Esophagus squamous epithelium (tissue), 5 donors: ENCODE measurements around the gene PHLDA2. TPM values are rescaled to one million over a fixed set of nuclear protein-coding genes. Genes with fewer than 3 reads are reported as not detected.

ENCODE experiments used
- DNase-seq: peaks from one replicate; lab custom pipeline; 2025; lab: John Stamatoyannopoulos, UW
- H3K27ac ChIP-seq, 4 donors: fragments of 200-600 bp; sonication (generic); one replicate each; pipeline ENCODE4 v1.5.1; 2016 to 2019; ENCODE audit warnings: mild to moderate bottlenecking in 1 of 4
- H3K27me3 ChIP-seq, 4 donors: fragments of 200-600 bp; sonication (generic); 1 replicate in 3 of 4; 2 replicates in 1 of 4; pipeline versions ENCODE4 v1.5.1 to v1.6.0; 2017 to 2021; ENCODE audit warnings: antibody characterized with exemption in 1 of 4
- H3K36me3 ChIP-seq, 3 donors: fragments of 200-600 bp; sonication (generic); one replicate each; pipeline ENCODE4 v1.5.1; 2016 to 2019
- H3K4me1 ChIP-seq, 3 donors: fragments of 200-600 bp; sonication (generic); one replicate each; pipeline ENCODE4 v1.5.1; 2017 to 2019
- H3K4me3 ChIP-seq, 4 donors: fragments of 200-600 bp; sonication (generic); 1 replicate in 3 of 4; 2 replicates in 1 of 4; pipeline ENCODE4 v1.5.1; 2016 to 2019; ENCODE audit warnings: mild to moderate bottlenecking in 2 of 4, moderate library complexity in 1 of 4
- H3K9me3 ChIP-seq, 3 donors: fragments of 200-600 bp; sonication (generic); one replicate each; pipeline ENCODE4 v1.5.1; 2016 to 2019
- CTCF ChIP-seq, 6 experiments: fragments of 450-650 bp in 4 of 6; fragments of 200-600 bp in 2 of 6; sonication (generic) in 2 of 6; IDR thresholded peaks; one replicate each; pipeline ENCODE4 v1.5.1; 2016 to 2019; ENCODE audit warnings: antibody characterized with exemption in 6 of 6, mild to moderate bottlenecking in 4 of 6, moderate library complexity in 4 of 6
- POLR2A ChIP-seq, 4 donors: fragments of 450-650 bp; IDR thresholded peaks; one replicate each; pipeline ENCODE4 v1.6.1; 2017; ENCODE audit warnings: antibody characterized with exemption in 4 of 4, mild to moderate bottlenecking in 4 of 4, moderate library complexity in 3 of 4
- WGBS, 2 donors: methylation state at CpG; one replicate each; pipeline ENCODE4 v1.1.5; 2018; 5-methylcytosine and 5-hydroxymethylcytosine counted together
- intact Hi-C: fragments of 100-400 bp; cut with DNase I; formaldehyde crosslinking; loops from one replicate; pipeline ENCODE4 v1.15.0; 2022
- total RNA-seq, 4 donors: library from RNA; depleted of rRNA; stranded (reverse); fragments of >200 nt; gene quantifications; one replicate each; pipeline ENCODE4 v1.1.0, GENCODE V29; 2016
- donor health status: DM: yes; HTN: yes; CAD: no.

PHLDA2 gene
- total RNA-seq, 4 donors from 2014 or later, result 10.2 to 39.2 (median 22.5) TPM

GRCh38 chr11:2891326-2892214 lies 37.6 kb downstream of the PHLDA2 start:
- intact Hi-C loops, result no loop called here
- H3K9me3 ChIP-seq, result no peaks in the 10 kb centered on the region
- H3K27me3 ChIP-seq, result peaks cover 0 to 4% (median 0%) of the 10 kb centered on the region in 4 donors
- 6 to 36% methylated on average over 6 of the region's 17 CpGs for WGBS, 2 donors
- H3K4me1 ChIP-seq, result peaks cover 28 to 51% (median 35%) of the 10 kb centered on the region in 3 donors
- H3K4me3 ChIP-seq, result peak overlapping the region; percentile 18 to 68 (median 48)
- DNase-seq, result no peak
- H3K36me3 ChIP-seq, result no peaks in the 10 kb centered on the region
- TF ChIP-seq POLR2A (IDR thresholded peaks at IDR 0.05) (no peak), CTCF (IDR thresholded peaks at IDR 0.05) (no peak)
- peak overlapping the region; percentile 65 to 79 (median 68) for H3K27ac ChIP-seq

GRCh38 chr11:2890466-2891294 lies 38.5 kb downstream of the PHLDA2 start:
- Histone ChIP-seq H3K36me3 (no peaks in the 10 kb centered on the region), H3K27me3 (peaks cover 0 to 6% (median 0%) of the 10 kb centered on the region in 4 donors), H3K4me3 (no peak overlapping the region), H3K27ac (peak overlapping the region in 2 of 4 donors; percentile 65 to 71), H3K4me1 (peaks cover 31 to 59% (median 41%) of the 10 kb centered on the region in 3 donors), H3K9me3 (no peaks in the 10 kb centered on the region)
- TF ChIP-seq CTCF (IDR thresholded peaks at IDR 0.05) (no peak), POLR2A (IDR thresholded peaks at IDR 0.05) (no peak)
- 60% methylated on average over 1 of the region's 28 CpGs; no CpG with 5 or more reads in 1 of the 2 donors for WGBS, 2 donors
- no peak for DNase-seq
- intact Hi-C loops, result no loop called here

- H3K9me3 ChIP-seq, result no peaks in the 10 kb centered on the region
- WGBS, 2 donors, result 80% methylated on average over 2 of the region's 16 CpGs; no CpG with 5 or more reads in 1 of the 2 donors
- intact Hi-C loops, result loop anchor here (2.0 to 5.0 kb wide), 2 partner anchors 357 to 462 kb away; no protein-coding TSS in a partner anchor
- H3K36me3 ChIP-seq, result no peaks in the 10 kb centered on the region
- DNase-seq, result no peak
- H3K27me3 ChIP-seq, result peaks cover 0 to 13% (median 0%) of the 10 kb centered on the region in 4 donors
- no peak overlapping the region for H3K4me3 ChIP-seq
- H3K27ac ChIP-seq, result no peak overlapping the region
- peaks cover 31 to 66% (median 45%) of the 10 kb centered on the region in 3 donors for H3K4me1 ChIP-seq
- no peak for TF ChIP-seq CTCF (IDR thresholded peaks at IDR 0.05)
- TF ChIP-seq POLR2A (IDR thresholded peaks at IDR 0.05), result no peak
Observed at GRCh38 chr11:2889362-2890273, 39.6 kb downstream of the PHLDA2 start.

GRCh38 chr11:2888266-2888968 lies 40.8 kb downstream of the PHLDA2 start:
- peaks cover 0 to 24% (median 0%) of the 10 kb centered on the region in 4 donors for H3K27me3 ChIP-seq
- 27 to 29% methylated on average over 21 to 25 of the region's 25 CpGs for WGBS, 2 donors
- H3K27ac ChIP-seq, result peak overlapping the region in 1 of 4 donors; percentile 87
- intact Hi-C loops, result loop anchor here (2.0 to 5.0 kb wide), 2 partner anchors 356 to 461 kb away; no protein-coding TSS in a partner anchor
- H3K4me1 ChIP-seq, result peaks cover 31 to 77% (median 45%) of the 10 kb centered on the region in 3 donors
- DNase-seq, result no peak
- no peaks in the 10 kb centered on the region for H3K9me3 ChIP-seq
- TF ChIP-seq CTCF (IDR thresholded peaks at IDR 0.05), result peak; percentile 92 to 99 (median 98)
- TF ChIP-seq POLR2A (IDR thresholded peaks at IDR 0.05), result no peak
- no peak overlapping the region for H3K4me3 ChIP-seq
- H3K36me3 ChIP-seq, result no peaks in the 10 kb centered on the region
